Natural killer cell (primary cell): ENCODE measurements around the gene SYT15B. TPM values are rescaled to one million over a fixed set of nuclear protein-coding genes. Genes with fewer than 3 reads are reported as not detected.
A peak's percentile ranks its signal among the peaks of the same experiment; 100 is the strongest.
"Not testable (repeated sequence)": the region's sequence is repeated elsewhere in the genome, so short reads cannot be mapped to it uniquely, and the experiment has no call there.

Source experiments
- ATAC-seq, 3 donors: fragments of 150-1000 bp in 2 of 3; fragments of 200-7000 bp in 1 of 3; cut with Tn5 transposase; 1 replicate in 1 of 3; 2 replicates in 2 of 3; pipeline ENCODE4 v1.10.0; 2021; ENCODE audit warnings: mild to moderate bottlenecking in 2 of 3, moderate library complexity in 2 of 3
- DNase-seq, 2 donors: peaks; one replicate each; pipeline versions ENCODE4 v3.0.0 to v3.0.0-alpha.2; 2013 to 2021; ENCODE audit warnings: mixed read lengths in 1 of 2
- H3K27ac ChIP-seq: one replicate; pipeline ENCODE4 v1.5.1; 2013; ENCODE audit warnings: mild to moderate bottlenecking, low read length
- H3K27me3 ChIP-seq: one replicate; pipeline ENCODE4 v1.6.1; 2013; ENCODE audit warnings: low read length; ENCODE audit not compliant: control insufficient read depth, insufficient read depth
- H3K36me3 ChIP-seq: one replicate; pipeline ENCODE4 v1.6.1; 2013; ENCODE audit warnings: low read length; ENCODE audit not compliant: control insufficient read depth, insufficient read depth
- H3K4me1 ChIP-seq: one replicate; pipeline ENCODE4 v1.6.1; 2013; ENCODE audit warnings: low read length; ENCODE audit not compliant: control insufficient read depth, insufficient read depth
- H3K4me3 ChIP-seq: one replicate; pipeline ENCODE4 v1.5.1; 2013; ENCODE audit warnings: low read length
- H3K9me3 ChIP-seq: one replicate; pipeline ENCODE4 v1.6.1; 2013; ENCODE audit warnings: low read length; ENCODE audit not compliant: control insufficient read depth, insufficient read depth
- H3K27ac Mint-ChIP-seq, 2 donors: one replicate each; pipeline ENCODE4 v1.8.0; 2022; ENCODE audit warnings: mild to moderate bottlenecking in 2 of 2, mixed read lengths in 2 of 2, moderate library complexity in 1 of 2
- H3K27me3 Mint-ChIP-seq, 2 donors: one replicate each; pipeline ENCODE4 v1.8.0; 2022; ENCODE audit warnings: low read depth in 2 of 2, mixed read lengths in 2 of 2
- H3K36me3 Mint-ChIP-seq: one replicate; pipeline ENCODE4 v1.8.0; 2022; ENCODE audit warnings: mixed read lengths
- H3K4me1 Mint-ChIP-seq, 2 donors: one replicate each; pipeline ENCODE4 v1.8.0; 2022; ENCODE audit warnings: mixed read lengths in 2 of 2
- H3K4me3 Mint-ChIP-seq: one replicate; pipeline ENCODE4 v1.8.0; 2022; ENCODE audit warnings: mild to moderate bottlenecking, moderate library complexity, mixed read lengths
- H3K9me3 Mint-ChIP-seq, 2 donors: one replicate each; pipeline ENCODE4 v1.8.0; 2022; ENCODE audit warnings: mixed read lengths in 2 of 2
- WGBS: methylation state at CpG from one replicate; pipeline ENCODE4 v1.1.7; 2013; ENCODE audit warnings: missing lambda C conversion rate; ENCODE audit not compliant: insufficient coverage; 5-methylcytosine and 5-hydroxymethylcytosine counted together
- intact Hi-C: fragments of 100-400 bp; cut with micrococcal nuclease; formaldehyde crosslinking; loops from one replicate; pipeline ENCODE4 v1.14.2; 2022
- total RNA-seq, 4 donors: library from RNA; stranded (reverse); fragments of 120-200 nt in 1 of 4; gene quantifications; one replicate each; pipeline versions ENCODE4 v1.2.3 to v1.2.4, GENCODE V29; 2013 to 2022

Gene SYT15B
- total RNA-seq, 3 donors from 2014 or later (not counting 1 experiment from before 2014, with no cell fraction given): 0.09 to 0.43 TPM; not detected in 1

- H3K36me3 Mint-ChIP-seq, H3K36me3 ChIP-seq, H3K4me1 ChIP-seq, ATAC-seq, H3K4me1 Mint-ChIP-seq, H3K9me3 ChIP-seq, H3K4me3 Mint-ChIP-seq, H3K4me3 ChIP-seq, H3K27me3 ChIP-seq, H3K9me3 Mint-ChIP-seq, DNase-seq, H3K27ac Mint-ChIP-seq, H3K27ac ChIP-seq, intact Hi-C loops, H3K27me3 Mint-ChIP-seq: not testable (repeated sequence)
- WGBS: no CpG with 5 or more reads among the region's 4 CpGs
Observed at GRCh38 chr10:47765232-47765631, 1.8 kb upstream of the SYT15B start.

GRCh38 chr10:47762674-47763553, 478 bp downstream of the SYT15B start:
- intact Hi-C loops, H3K9me3 Mint-ChIP-seq, H3K36me3 Mint-ChIP-seq, H3K4me3 Mint-ChIP-seq, H3K4me3 ChIP-seq, H3K4me1 ChIP-seq, H3K36me3 ChIP-seq, H3K27me3 ChIP-seq, ATAC-seq, H3K27ac ChIP-seq, H3K27ac Mint-ChIP-seq, H3K4me1 Mint-ChIP-seq, DNase-seq, H3K27me3 Mint-ChIP-seq, H3K9me3 ChIP-seq: not testable (repeated sequence)
- WGBS: 4% methylated on average over 48 of the region's 80 CpGs

- ATAC-seq, H3K9me3 Mint-ChIP-seq, H3K27ac ChIP-seq, H3K4me1 ChIP-seq, H3K9me3 ChIP-seq, H3K4me1 Mint-ChIP-seq, H3K27ac Mint-ChIP-seq, H3K36me3 Mint-ChIP-seq, intact Hi-C loops, H3K36me3 ChIP-seq, DNase-seq, H3K27me3 Mint-ChIP-seq, H3K4me3 ChIP-seq, H3K27me3 ChIP-seq, H3K4me3 Mint-ChIP-seq: not testable (repeated sequence)
- 80% methylated on average over 1 of the region's 11 CpGs for WGBS
Observed at GRCh38 chr10:47758855-47759254, 4.5 kb downstream of the SYT15B start.

DNA sequence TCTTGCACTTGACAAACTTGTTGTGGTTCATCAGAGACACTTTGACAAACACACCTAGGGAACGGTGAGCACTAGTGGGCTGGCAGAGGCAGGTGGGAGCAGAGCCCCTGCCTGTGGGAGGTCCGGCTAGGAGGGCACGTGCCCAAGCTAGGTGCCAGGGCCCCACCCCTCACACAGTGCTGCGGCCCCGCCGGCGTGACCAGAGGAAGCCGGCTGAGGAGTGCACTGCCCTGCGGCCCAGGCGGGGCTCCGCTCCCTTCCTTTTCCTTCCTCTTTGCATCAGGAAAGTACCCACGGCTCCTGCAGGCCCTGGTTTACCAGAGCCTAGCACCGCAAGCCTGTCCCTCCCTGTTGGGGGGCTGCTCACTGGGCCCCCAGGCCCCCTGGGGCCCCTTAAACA, 7.2 kb downstream of the SYT15B start:
- H3K9me3 ChIP-seq, H3K4me3 ChIP-seq, H3K4me3 Mint-ChIP-seq, H3K4me1 ChIP-seq, DNase-seq, H3K36me3 ChIP-seq, intact Hi-C loops, H3K27ac ChIP-seq, H3K27ac Mint-ChIP-seq, H3K27me3 Mint-ChIP-seq, H3K9me3 Mint-ChIP-seq, H3K4me1 Mint-ChIP-seq, H3K36me3 Mint-ChIP-seq, H3K27me3 ChIP-seq: not testable (repeated sequence)
- ATAC-seq: peak in 2 of 3 donors; percentile 45 to 54
- WGBS: no CpG with 5 or more reads among the region's 13 CpGs

DNA sequence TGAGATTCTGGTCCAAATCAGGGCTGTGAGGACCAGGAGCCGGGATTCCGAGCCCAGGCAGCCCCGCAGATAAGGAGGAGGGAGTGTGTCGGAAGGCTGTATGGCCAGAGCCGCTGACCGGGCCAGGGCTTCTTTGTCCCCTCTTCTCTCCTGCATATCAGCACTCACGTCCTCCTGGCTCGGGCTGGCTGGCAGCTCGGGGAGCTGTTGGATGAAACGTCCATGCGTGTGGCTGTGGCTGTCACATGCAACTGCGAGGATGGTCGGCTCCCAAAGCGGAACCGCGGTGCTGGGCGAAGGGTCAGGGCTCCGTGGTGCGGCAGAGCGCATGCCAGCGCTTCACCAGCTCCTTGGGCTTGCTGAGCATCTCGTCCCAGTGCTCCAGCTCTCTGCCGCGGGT, 9.5 kb downstream of the SYT15B start:
- H3K4me1 Mint-ChIP-seq, H3K27me3 Mint-ChIP-seq, H3K27ac Mint-ChIP-seq, H3K36me3 Mint-ChIP-seq, intact Hi-C loops, H3K36me3 ChIP-seq, ATAC-seq, H3K27ac ChIP-seq, H3K27me3 ChIP-seq, H3K4me3 Mint-ChIP-seq, H3K9me3 Mint-ChIP-seq, H3K4me3 ChIP-seq, H3K9me3 ChIP-seq, H3K4me1 ChIP-seq, DNase-seq: not testable (repeated sequence)
- no CpG with 5 or more reads among the region's 24 CpGs for WGBS

DNA sequence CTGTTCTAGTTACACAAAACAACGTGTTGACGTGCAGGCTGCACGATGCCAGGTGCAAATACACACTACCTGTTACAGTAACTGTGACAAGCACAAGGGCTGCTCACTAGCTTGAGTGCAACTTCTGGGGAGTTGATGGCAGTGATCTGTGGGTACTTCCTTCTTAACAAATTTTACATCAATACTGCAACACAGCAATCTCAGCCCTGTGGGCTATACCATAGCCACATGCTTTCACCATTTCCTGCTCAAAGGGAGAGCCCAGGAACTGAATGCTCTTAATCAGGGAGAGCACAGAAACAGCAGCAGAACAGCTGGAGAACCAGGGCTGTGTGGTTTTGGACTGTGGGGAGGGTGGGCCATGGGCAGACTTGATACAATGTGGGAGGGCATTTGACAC, 10.2 kb downstream of the SYT15B start:
- no CpG with 5 or more reads among the region's 3 CpGs for WGBS
- H3K4me1 Mint-ChIP-seq, H3K36me3 ChIP-seq, H3K4me3 ChIP-seq, H3K36me3 Mint-ChIP-seq, DNase-seq, H3K4me1 ChIP-seq, H3K9me3 ChIP-seq, H3K27me3 ChIP-seq, H3K27ac ChIP-seq, H3K27ac Mint-ChIP-seq, H3K9me3 Mint-ChIP-seq, H3K27me3 Mint-ChIP-seq, H3K4me3 Mint-ChIP-seq, intact Hi-C loops: not testable (repeated sequence)
- peak; percentile 45 to 69 (median 54) for ATAC-seq

- H3K36me3 Mint-ChIP-seq, H3K4me1 Mint-ChIP-seq, H3K4me3 Mint-ChIP-seq, ATAC-seq, intact Hi-C loops, H3K9me3 ChIP-seq, H3K4me1 ChIP-seq, H3K4me3 ChIP-seq, H3K27ac Mint-ChIP-seq, DNase-seq, H3K9me3 Mint-ChIP-seq, H3K27me3 Mint-ChIP-seq, H3K36me3 ChIP-seq, H3K27ac ChIP-seq, H3K27me3 ChIP-seq: not testable (repeated sequence)
- no CpG with 5 or more reads among the region's 3 CpGs for whole genome bisulfite sequencing
Observed at GRCh38 chr10:47751821-47752220, 11.6 kb downstream of the SYT15B start.

DNA sequence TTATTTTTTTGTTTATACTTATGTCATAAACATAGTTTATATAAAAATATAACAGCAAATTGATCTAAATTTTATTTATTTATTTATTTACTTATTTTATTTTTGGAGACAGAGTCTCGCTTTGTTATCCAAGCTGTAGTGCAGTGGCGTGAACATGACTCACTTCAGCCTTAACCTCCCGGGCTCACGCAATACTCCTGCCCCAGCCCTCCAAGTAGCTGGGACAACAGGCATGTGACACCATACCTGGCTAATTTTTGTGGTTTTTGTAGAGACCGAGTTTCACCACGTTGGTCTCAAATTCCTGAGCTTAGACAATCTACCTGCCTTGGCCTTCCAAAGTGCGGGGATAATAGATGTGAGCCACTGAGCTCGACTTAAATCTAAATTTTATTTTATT, 13.0 kb downstream of the SYT15B start:
- H3K4me3 Mint-ChIP-seq, H3K36me3 Mint-ChIP-seq, H3K4me1 ChIP-seq, H3K27me3 ChIP-seq, H3K4me3 ChIP-seq, intact Hi-C loops, H3K9me3 ChIP-seq, DNase-seq, H3K27ac ChIP-seq, H3K36me3 ChIP-seq, ATAC-seq, H3K9me3 Mint-ChIP-seq, H3K27me3 Mint-ChIP-seq, H3K4me1 Mint-ChIP-seq, H3K27ac Mint-ChIP-seq: not testable (repeated sequence)
- no CpG with 5 or more reads among the region's 8 CpGs for WGBS
